Neural progenitor cell (in vitro differentiated cells): ENCODE measurements around the gene ANKRD6. TPM values are rescaled to one million over a fixed set of nuclear protein-coding genes. Genes with fewer than 3 reads are reported as not detected.

ENCODE experiments used
- DNase-seq: peaks from one replicate; pipeline ENCODE4 v3.0.0-alpha.2; 2016; ENCODE audit warnings: low spot score
- H2AFZ ChIP-seq: fragments of 200-600 bp; sonication (generic); replicated peaks from 2 replicates; pipeline ENCODE4 v1.6.1; 2016; ENCODE audit warnings: antibody characterized with exemption
- H3F3A ChIP-seq: fragments of 200-600 bp; sonication (generic); 2 replicates; pipeline ENCODE4 v1.6.1; 2016; ENCODE audit warnings: antibody characterized with exemption, low read depth
- H3K27ac ChIP-seq: fragments of 200-600 bp; sonication (generic); 2 replicates; pipeline ENCODE4 v1.5.1; 2016; ENCODE audit warnings: mild to moderate bottlenecking
- H3K27me3 ChIP-seq: fragments of 200-600 bp; sonication (generic); 2 replicates; pipeline ENCODE4 v1.6.1; 2016; ENCODE audit warnings: mild to moderate bottlenecking, moderate library complexity
- H3K36me3 ChIP-seq: fragments of 200-600 bp; sonication (generic); 2 replicates; pipeline ENCODE4 v1.5.1; 2016
- H3K4me1 ChIP-seq: fragments of 200-600 bp; sonication (generic); 2 replicates; pipeline ENCODE4 v1.6.1; 2016; ENCODE audit warnings: mixed run types
- H3K4me2 ChIP-seq: fragments of 200-600 bp; sonication (generic); 2 replicates; pipeline ENCODE4 v1.6.1; 2016
- H3K4me3 ChIP-seq: fragments of 200-600 bp; sonication (generic); 2 replicates; pipeline ENCODE4 v1.5.1; 2016
- H3K79me2 ChIP-seq: fragments of 200-600 bp; sonication (generic); 2 replicates; pipeline ENCODE4 v1.6.1; 2016; ENCODE audit warnings: low read depth
- H3K9ac ChIP-seq: fragments of 200-600 bp; sonication (generic); 2 replicates; pipeline ENCODE4 v1.6.1; 2016
- H3K9me3 ChIP-seq: fragments of 200-600 bp; sonication (generic); 2 replicates; pipeline ENCODE4 v1.5.1; 2016; ENCODE audit warnings: low read depth
- H4K20me1 ChIP-seq: fragments of 200-600 bp; sonication (generic); 2 replicates; pipeline ENCODE4 v1.6.1; 2016; ENCODE audit warnings: low read depth
- H3K27ac Mint-ChIP-seq: 3 replicates; pipeline ENCODE4 v1.8.0; 2021; ENCODE audit warnings: mixed read lengths
- H3K27me3 Mint-ChIP-seq: 2 replicates; pipeline ENCODE4 v1.8.0; 2022; ENCODE audit warnings: low read depth, mild to moderate bottlenecking, inconsistent platforms, moderate library complexity, mixed read lengths; ENCODE audit not compliant: insufficient read depth
- H3K36me3 Mint-ChIP-seq: 3 replicates; pipeline ENCODE4 v1.8.0; 2021; ENCODE audit warnings: mixed read lengths
- H3K4me1 Mint-ChIP-seq: 3 replicates; pipeline ENCODE4 v1.8.0; 2021; ENCODE audit warnings: mixed read lengths
- H3K4me3 Mint-ChIP-seq: 3 replicates; pipeline ENCODE4 v1.8.0; 2021; ENCODE audit warnings: mild to moderate bottlenecking, moderate library complexity, mixed read lengths
- H3K9me3 Mint-ChIP-seq: 3 replicates; pipeline ENCODE4 v1.8.0; 2020; ENCODE audit warnings: mixed read lengths
- EZH2 ChIP-seq: fragments of 200-600 bp; sonication (generic); IDR thresholded peaks from 2 replicates; pipeline ENCODE4 v1.6.1; 2017; ENCODE audit warnings: antibody characterized with exemption, mild to moderate bottlenecking, moderate library complexity
- EZH2phosphoT487 ChIP-seq: fragments of 200-600 bp; sonication (generic); IDR thresholded peaks from 2 replicates; pipeline ENCODE4 v1.6.1; 2017; ENCODE audit warnings: antibody characterized with exemption
- total RNA-seq: library from RNA; depleted of rRNA; stranded (reverse); fragments of >200 nt; gene quantifications from 2 replicates; pipeline ENCODE4 v1.2.3, GENCODE V29; 2015; ENCODE audit warnings: low replicate concordance
- TF ChIP-seq, protein P1 (sequence below): fragments of 200-600 bp; sonication (generic); IDR thresholded peaks from 2 replicates; pipeline ENCODE4 v1.5.1; 2017; ENCODE audit warnings: antibody characterized with exemption, mild to moderate bottlenecking

The ANKRD6 gene
- total RNA-seq, 1 donor from 2014 or later, result 36.3 TPM

DNA sequence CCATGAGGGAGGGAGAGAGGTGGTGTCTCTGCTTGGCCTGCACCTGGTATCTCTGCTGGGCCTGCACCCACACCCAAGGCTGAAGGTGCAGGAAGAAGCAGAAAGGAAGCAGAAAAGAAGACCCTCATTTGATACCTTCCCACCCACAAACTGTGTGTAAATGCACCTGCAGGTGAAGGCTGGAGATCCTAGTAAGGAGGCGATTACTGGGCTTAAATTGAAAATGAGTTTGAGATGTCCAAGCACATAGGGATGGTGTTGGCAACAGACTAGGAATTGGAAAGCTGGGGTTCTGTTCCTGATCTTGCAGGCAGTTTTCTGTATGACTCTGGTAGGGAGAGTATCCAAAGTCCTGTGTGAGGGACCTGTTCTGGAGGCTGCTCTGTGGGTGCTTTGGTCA, 130.9 kb downstream of the ANKRD6 start:
- Histone ChIP-seq H3K9me3 (no peaks in the 10 kb centered on the region), H3K27ac (no peak overlapping the region), H2AFZ (no peak overlapping the region), H3K79me2 (no peaks in the 10 kb centered on the region), H3K27me3 (no peaks in the 10 kb centered on the region), H4K20me1 (peaks cover 4% of the 10 kb centered on the region), H3K9ac (no peak overlapping the region), H3K4me2 (no peak overlapping the region), H3K4me1 (peaks cover 74% of the 10 kb centered on the region), H3F3A (peaks cover 32% of the 10 kb centered on the region), H3K36me3 (no peaks in the 10 kb centered on the region), H3K4me3 (no peak overlapping the region)
- peaks cover 10% of the 10 kb centered on the region for H3K27me3 Mint-ChIP-seq
- H3K9me3 Mint-ChIP-seq, result no peaks in the 10 kb centered on the region
- H3K4me3 Mint-ChIP-seq, result peak overlapping the region; percentile 66
- H3K4me1 Mint-ChIP-seq, result peaks cover 77% of the 10 kb centered on the region
- TF ChIP-seq, protein P1, sequence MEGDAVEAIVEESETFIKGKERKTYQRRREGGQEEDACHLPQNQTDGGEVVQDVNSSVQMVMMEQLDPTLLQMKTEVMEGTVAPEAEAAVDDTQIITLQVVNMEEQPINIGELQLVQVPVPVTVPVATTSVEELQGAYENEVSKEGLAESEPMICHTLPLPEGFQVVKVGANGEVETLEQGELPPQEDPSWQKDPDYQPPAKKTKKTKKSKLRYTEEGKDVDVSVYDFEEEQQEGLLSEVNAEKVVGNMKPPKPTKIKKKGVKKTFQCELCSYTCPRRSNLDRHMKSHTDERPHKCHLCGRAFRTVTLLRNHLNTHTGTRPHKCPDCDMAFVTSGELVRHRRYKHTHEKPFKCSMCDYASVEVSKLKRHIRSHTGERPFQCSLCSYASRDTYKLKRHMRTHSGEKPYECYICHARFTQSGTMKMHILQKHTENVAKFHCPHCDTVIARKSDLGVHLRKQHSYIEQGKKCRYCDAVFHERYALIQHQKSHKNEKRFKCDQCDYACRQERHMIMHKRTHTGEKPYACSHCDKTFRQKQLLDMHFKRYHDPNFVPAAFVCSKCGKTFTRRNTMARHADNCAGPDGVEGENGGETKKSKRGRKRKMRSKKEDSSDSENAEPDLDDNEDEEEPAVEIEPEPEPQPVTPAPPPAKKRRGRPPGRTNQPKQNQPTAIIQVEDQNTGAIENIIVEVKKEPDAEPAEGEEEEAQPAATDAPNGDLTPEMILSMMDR, result no peak
- TF ChIP-seq EZH2phosphoT487 (no peak), EZH2 (no peak)
- H3K27ac Mint-ChIP-seq, result peak overlapping the region; percentile 83
- DNase-seq, result no peak
- H3K36me3 Mint-ChIP-seq, result peaks cover 1% of the 10 kb centered on the region

DNA sequence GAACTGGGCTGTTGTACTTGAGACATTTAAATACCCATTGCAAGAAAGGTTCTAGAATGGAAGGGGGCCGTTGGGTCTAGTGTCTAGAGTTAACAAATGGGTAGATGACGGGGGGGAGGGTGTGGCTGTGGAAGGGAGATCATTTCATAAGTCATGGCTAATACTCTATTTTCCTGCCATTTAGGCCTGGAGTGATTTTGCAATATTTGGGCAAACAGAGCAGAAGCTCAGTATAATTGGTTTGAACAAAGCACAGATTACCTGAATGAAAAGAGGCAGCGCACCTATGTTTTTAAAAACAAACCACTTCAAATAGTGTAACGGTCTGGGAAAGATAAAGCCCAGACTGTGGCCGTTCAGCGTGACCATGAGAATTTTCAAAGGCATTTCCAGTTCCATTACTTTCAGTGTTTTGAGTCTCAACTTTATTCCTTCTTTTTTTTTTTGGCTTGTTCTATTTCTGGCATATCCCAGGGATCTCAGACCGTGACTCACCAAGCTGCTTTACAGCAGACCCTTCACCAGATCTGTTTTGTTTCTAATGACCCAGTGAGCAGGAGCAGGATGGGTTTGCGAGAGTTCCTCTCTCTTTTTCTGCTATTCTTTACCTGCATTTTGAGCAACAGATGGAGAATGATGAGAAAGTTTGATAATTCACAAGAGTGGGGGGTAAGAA, 131.9 kb downstream of the ANKRD6 start:
- Histone ChIP-seq H3K9ac (no peak overlapping the region), H3K36me3 (no peaks in the 10 kb centered on the region), H3K4me3 (no peak overlapping the region), H3K4me1 (peaks cover 74% of the 10 kb centered on the region), H4K20me1 (peaks cover 4% of the 10 kb centered on the region), H3K79me2 (no peaks in the 10 kb centered on the region), H3F3A (peaks cover 30% of the 10 kb centered on the region), H2AFZ (no peak overlapping the region), H3K9me3 (no peaks in the 10 kb centered on the region), H3K27ac (no peak overlapping the region), H3K4me2 (no peak overlapping the region), H3K27me3 (no peaks in the 10 kb centered on the region)
- peak overlapping the region; percentile 34 for H3K4me3 Mint-ChIP-seq
- H3K9me3 Mint-ChIP-seq, result no peaks in the 10 kb centered on the region
- H3K36me3 Mint-ChIP-seq, result peaks cover 1% of the 10 kb centered on the region
- H3K27ac Mint-ChIP-seq, result peak overlapping the region; percentile 88
- no peak for TF ChIP-seq EZH2
- no peak for TF ChIP-seq EZH2phosphoT487
- TF ChIP-seq, protein P1, result no peak
- peaks cover 10% of the 10 kb centered on the region for H3K27me3 Mint-ChIP-seq
- H3K4me1 Mint-ChIP-seq, result peaks cover 80% of the 10 kb centered on the region
- DNase-seq, result no peak

DNA sequence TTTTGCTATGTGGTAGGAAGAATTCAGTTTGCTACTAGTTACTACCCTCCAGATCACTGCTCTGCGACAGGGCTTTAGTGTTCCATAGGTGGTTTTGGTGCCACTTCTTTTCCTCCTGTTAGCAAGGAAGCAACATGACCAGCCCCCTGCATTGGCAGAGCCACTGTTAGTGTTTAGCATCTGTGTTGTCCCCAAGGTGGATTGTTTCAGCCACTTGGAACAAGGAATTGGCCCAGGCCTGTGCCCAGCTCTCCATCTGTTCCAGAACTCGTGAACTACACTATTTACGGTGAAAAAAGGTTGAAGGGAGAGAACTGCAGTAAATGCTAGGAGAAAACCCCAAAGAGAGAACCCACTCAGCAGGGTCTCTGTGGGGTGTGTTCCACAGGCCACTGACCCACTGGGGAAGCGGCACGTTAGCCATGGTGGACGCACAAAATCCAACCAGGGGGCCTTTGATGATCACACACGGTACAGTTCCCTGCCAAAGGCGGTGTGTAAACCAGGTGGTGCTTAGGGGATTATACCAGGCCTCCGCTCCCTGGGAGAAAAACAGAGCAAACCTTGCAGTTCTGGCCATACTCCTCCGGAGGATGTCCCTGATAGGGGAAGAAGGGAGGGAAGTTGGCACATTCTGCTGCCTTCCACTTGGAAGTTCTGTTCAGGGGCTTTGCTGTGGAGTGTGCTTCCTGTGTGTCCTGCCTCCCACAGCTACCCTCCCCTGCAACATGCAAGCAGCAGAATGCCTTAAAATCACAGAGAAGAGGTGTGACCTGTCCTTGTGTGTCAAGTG, 133.3 kb downstream of the ANKRD6 start:
- no peaks in the 10 kb centered on the region for H3K79me2 ChIP-seq
- Mint-ChIP-seq H3K4me3 (peak overlapping the region; percentile 78), H3K27me3 (peaks cover 9% of the 10 kb centered on the region), H3K27ac (peak overlapping the region; percentile 100), H3K4me1 (peaks cover 76% of the 10 kb centered on the region), H3K9me3 (peaks cover under 1% of the 10 kb centered on the region), H3K36me3 (peaks cover 5% of the 10 kb centered on the region)
- H2AFZ ChIP-seq, result no peak overlapping the region
- no peaks in the 10 kb centered on the region for H3K9me3 ChIP-seq
- no peaks in the 10 kb centered on the region for H3K27me3 ChIP-seq
- peaks cover 73% of the 10 kb centered on the region for H3K4me1 ChIP-seq
- H3K4me3 ChIP-seq, result no peak overlapping the region
- DNase-seq, result peak; percentile 31
- no peaks in the 10 kb centered on the region for H3K36me3 ChIP-seq
- H3F3A ChIP-seq, result peaks cover 30% of the 10 kb centered on the region
- TF ChIP-seq EZH2phosphoT487 (no peak), EZH2 (no peak)
- TF ChIP-seq, protein P1, result no peak
- H4K20me1 ChIP-seq, result peaks cover 4% of the 10 kb centered on the region
- H3K27ac ChIP-seq, result peak overlapping the region; percentile 94
- peak overlapping the region; percentile 69 for H3K4me2 ChIP-seq
- no peak overlapping the region for H3K9ac ChIP-seq
